HepG2 (cell line): Measurements from ENCODE around the gene SPTBN4. TPM values are rescaled to one million over a fixed set of nuclear protein-coding genes. Genes with fewer than 3 reads are reported as not detected.

Experiments
- ATAC-seq: fragments of 200-7000 bp; cut with Tn5 transposase; 3 replicates; pipeline ENCODE4 v1.9.1; 2020; ENCODE audit warnings: mild to moderate bottlenecking, moderate library complexity
- BruUV-seq: library from RNA; stranded (reverse); fragments of 400-500 nt; replicated peaks from 2 replicates; lab custom pipeline; 2021; lab: Mats Ljungman, UMichigan
- CTCF ChIA-PET: fragments of 300-600 bp; formaldehyde crosslinking; extraction: SDS; loops from one replicate; lab custom pipeline; 2021; ENCODE audit warnings: low total read pairs, inconsistent platforms, low intra/inter-chr PET ratio; lab: Yijun Ruan, JAX
- POLR2A ChIA-PET: fragments of 350-600 bp; sonication (Branson Sonifier 250); formaldehyde crosslinking; loops from one replicate; lab custom pipeline; 2020; ENCODE audit warnings: antibody characterized with exemption, inconsistent platforms; lab: Yijun Ruan, JAX
- DNase-seq: peaks from one replicate; pipeline ENCODE4 v3.0.0-alpha.2; 2015; ENCODE audit warnings: low spot score
- FAIRE-seq: peaks from 3 replicates; lab custom pipeline; 2011; peaks lifted over from hg19 to GRCh38; lab: Jason Lieb, UNC
- H2AFZ ChIP-seq: one replicate; pipeline ENCODE4 v1.6.1; 2011; ENCODE audit warnings: low read length, inconsistent platforms
- H3K27ac ChIP-seq: fragments of 300-600 bp; 3 replicates; pipeline ENCODE4 v1.8.0; 2011; ENCODE audit warnings: mixed run types, mild to moderate bottlenecking, mixed read lengths, low read length, inconsistent platforms; ENCODE audit not compliant: insufficient read depth; ENCODE audit errors: extremely low read length
- H3K27me3 ChIP-seq, 2 experiments: fragments of 200-600 bp in 1 of 2; 2 replicates in 1 of 2; 3 replicates in 1 of 2; pipeline versions ENCODE4 v1.6.0 to v1.8.0; 2011; ENCODE audit warnings: low read length in 2 of 2, mild to moderate bottlenecking in 2 of 2, moderate library complexity in 2 of 2, inconsistent platforms in 1 of 2; ENCODE audit not compliant: insufficient read depth in 2 of 2, control insufficient read depth in 1 of 2
- H3K36me3 ChIP-seq, 2 experiments: fragments of 200-600 bp in 1 of 2; replicated peaks in 1 of 2; 2 replicates in 1 of 2; 3 replicates in 1 of 2; pipeline versions ENCODE4 v1.5.1 to v1.8.0; 2011; ENCODE audit warnings: low read length in 2 of 2, inconsistent platforms in 1 of 2; ENCODE audit not compliant: insufficient read depth in 2 of 2, control insufficient read depth in 1 of 2
- H3K4me1 ChIP-seq: 2 replicates; pipeline ENCODE4 v1.5.1; 2012; ENCODE audit warnings: low read length, inconsistent platforms; ENCODE audit not compliant: insufficient read depth
- H3K4me2 ChIP-seq: 2 replicates; pipeline ENCODE4 v1.6.0; 2011; ENCODE audit warnings: low read depth, low read length, inconsistent platforms
- H3K4me3 ChIP-seq, 3 experiments: fragments of 200-600 bp in 1 of 3; sonication (generic), shearing (Covaris generic) in 1 of 3; replicated peaks in 1 of 3; 2 replicates each; pipeline ENCODE4 v1.5.1; 2011 to 2016; ENCODE audit warnings: low read length in 3 of 3, inconsistent platforms in 2 of 3, low read depth in 2 of 3, mild to moderate bottlenecking in 2 of 3, control low read depth in 1 of 3, mixed read lengths in 1 of 3; ENCODE audit not compliant: insufficient read depth in 1 of 3
- H3K79me2 ChIP-seq: one replicate; pipeline ENCODE4 v1.6.1; 2011; ENCODE audit warnings: low read length, inconsistent platforms; ENCODE audit not compliant: insufficient read depth
- H3K9ac ChIP-seq: 2 replicates; pipeline ENCODE4 v1.6.0; 2011; ENCODE audit warnings: mild to moderate bottlenecking, low read depth, low read length, inconsistent platforms; ENCODE audit not compliant: insufficient read depth
- H3K9me3 ChIP-seq: 2 replicates; pipeline ENCODE4 v1.5.1; 2012; ENCODE audit warnings: mild to moderate bottlenecking, low read length
- H4K20me1 ChIP-seq: 2 replicates; pipeline ENCODE4 v1.6.0; 2011; ENCODE audit warnings: inconsistent platforms, mild to moderate bottlenecking, low read length, moderate library complexity; ENCODE audit not compliant: insufficient read depth
- AGO2 ChIP-seq: fragments of 200-400 bp; formaldehyde crosslinking; optimal IDR thresholded peaks from 2 replicates; pipeline ENCODE3; 2017; ENCODE audit warnings: mild to moderate bottlenecking, low read depth, low read length, moderate library complexity
- IKZF1 ChIP-seq: fragments of 450-650 bp; IDR thresholded peaks from 2 replicates; pipeline ENCODE4 v1.7.1; 2016
- KAT8 ChIP-seq: IDR thresholded peaks from 2 replicates; pipeline ENCODE4 v1.6.1; 2016; ENCODE audit warnings: missing genetic modification reagents, missing compliant biosample characterization
- SMARCC2 ChIP-seq: fragments of 450-650 bp; IDR thresholded peaks from 2 replicates; pipeline ENCODE4 v1.6.1; 2017; ENCODE audit warnings: antibody characterized with exemption, mild to moderate bottlenecking
- STAG1 ChIP-seq: sonication (generic); formaldehyde crosslinking; IDR thresholded peaks from 2 replicates; pipeline ENCODE4 v1.4.0; 2020; ENCODE audit warnings: missing genetic modification reagents
- ZC3H4 ChIP-seq: sonication (generic); formaldehyde crosslinking; IDR thresholded peaks from 2 replicates; pipeline ENCODE4 v1.4.0; 2020; ENCODE audit warnings: missing genetic modification reagents, borderline replicate concordance
- ZNF207 ChIP-seq: fragments of 450-650 bp; IDR thresholded peaks from 2 replicates; pipeline ENCODE4 v1.6.1; 2016; ENCODE audit warnings: antibody characterized with exemption, borderline replicate concordance
- ZNF556 ChIP-seq: sonication (generic); formaldehyde crosslinking; IDR thresholded peaks from 2 replicates; pipeline ENCODE4 v1.4.0; 2020; ENCODE audit warnings: mild to moderate bottlenecking, missing genetic modification reagents, borderline replicate concordance
- ZNF672 ChIP-seq: sonication (generic); formaldehyde crosslinking; IDR thresholded peaks from 2 replicates; pipeline ENCODE4 v1.8.1; 2022; ENCODE audit warnings: missing genetic modification reagents
- ZNF891 ChIP-seq: sonication (generic); formaldehyde crosslinking; IDR thresholded peaks from 2 replicates; pipeline ENCODE4 v1.5.0; 2020; ENCODE audit warnings: mild to moderate bottlenecking, missing genetic modification reagents
- ZUFSP ChIP-seq: sonication (generic); formaldehyde crosslinking; IDR thresholded peaks from 2 replicates; pipeline ENCODE4 v1.9.0; 2021; ENCODE audit warnings: missing genetic modification reagents, mild to moderate bottlenecking, borderline replicate concordance
- WGBS: methylation state at CpG from one replicate; pipeline ENCODE4 v1.1.6; 2017; ENCODE audit warnings: low lambda C conversion rate; 5-methylcytosine and 5-hydroxymethylcytosine counted together
- in situ Hi-C: cut with HindIII; loops from 2 replicates; pipeline ENCODE4 v1.10.0; 2017; ENCODE audit warnings: low pct_unique_long_range_greater_than_20kb; ENCODE audit not compliant: extremely low pct_ligation_motif_present
- intact Hi-C: fragments of 100-400 bp; cut with micrococcal nuclease; formaldehyde crosslinking; loops from one replicate; pipeline ENCODE4 v1.10.0; 2022; ENCODE audit not compliant: unreplicated experiment
- polyA plus RNA-seq, 8 experiments: library from polyadenylated mRNA; depleted of rRNA in 3 of 8; stranded (reverse) in 7 of 8; unstranded in 1 of 8; fragments of >200 nt; fragmentation: Illumina TruSeq in 4 of 8; extraction: Trizol in 4 of 8; gene quantifications; 2 replicates each; pipeline versions ENCODE4 v1.2.1 to v1.2.3, GENCODE V29; 2011 to 2016; ENCODE audit warnings: low read depth in 4 of 8, missing spikeins in 1 of 8, mixed read lengths in 1 of 8; ENCODE audit not compliant: insufficient read depth in 1 of 8
- total RNA-seq, 5 experiments: library from RNA; depleted of rRNA; stranded (reverse); fragments of >200 nt; fragmentation: Illumina TruSeq; extraction: Trizol; gene quantifications; 2 replicates each; pipeline ENCODE4 v1.2.3, GENCODE V29; 2016; ENCODE audit warnings: low read depth in 1 of 5
- TF ChIP-seq, protein P1 (sequence below): IDR thresholded peaks from 2 replicates; pipeline ENCODE4 v1.6.1; 2018; ENCODE audit warnings: missing genetic modification reagents, mild to moderate bottlenecking, missing compliant biosample characterization
- TF ChIP-seq, protein P2 (sequence below): sonication (generic); formaldehyde crosslinking; IDR thresholded peaks from 2 replicates; pipeline ENCODE4 v1.5.1; 2020; ENCODE audit warnings: mild to moderate bottlenecking, missing genetic modification reagents, moderate library complexity

Gene SPTBN4
- total and polyA plus RNA-seq, 2 of the 13 experiments (the other 11 are each of a cell fraction or from before 2014, with no cell fraction given), result 0.11 TPM

- TF ChIP-seq ZNF672 (CRISPR knock-in tag) (no peak), STAG1 (CRISPR knock-in tag) (no peak), KAT8 (CRISPR knock-in tag) (no peak), ZUFSP (no peak), IKZF1 (no peak)
- TF ChIP-seq, protein P1, sequence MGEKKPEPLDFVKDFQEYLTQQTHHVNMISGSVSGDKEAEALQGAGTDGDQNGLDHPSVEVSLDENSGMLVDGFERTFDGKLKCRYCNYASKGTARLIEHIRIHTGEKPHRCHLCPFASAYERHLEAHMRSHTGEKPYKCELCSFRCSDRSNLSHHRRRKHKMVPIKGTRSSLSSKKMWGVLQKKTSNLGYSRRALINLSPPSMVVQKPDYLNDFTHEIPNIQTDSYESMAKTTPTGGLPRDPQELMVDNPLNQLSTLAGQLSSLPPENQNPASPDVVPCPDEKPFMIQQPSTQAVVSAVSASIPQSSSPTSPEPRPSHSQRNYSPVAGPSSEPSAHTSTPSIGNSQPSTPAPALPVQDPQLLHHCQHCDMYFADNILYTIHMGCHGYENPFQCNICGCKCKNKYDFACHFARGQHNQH, result no peak
- TF ChIP-seq, all 625 proteins: peak for 0
These were observed 44.6 kb upstream of the SPTBN4 start (continued) for GRCh38 chr19:40421993-40422747.

DNA sequence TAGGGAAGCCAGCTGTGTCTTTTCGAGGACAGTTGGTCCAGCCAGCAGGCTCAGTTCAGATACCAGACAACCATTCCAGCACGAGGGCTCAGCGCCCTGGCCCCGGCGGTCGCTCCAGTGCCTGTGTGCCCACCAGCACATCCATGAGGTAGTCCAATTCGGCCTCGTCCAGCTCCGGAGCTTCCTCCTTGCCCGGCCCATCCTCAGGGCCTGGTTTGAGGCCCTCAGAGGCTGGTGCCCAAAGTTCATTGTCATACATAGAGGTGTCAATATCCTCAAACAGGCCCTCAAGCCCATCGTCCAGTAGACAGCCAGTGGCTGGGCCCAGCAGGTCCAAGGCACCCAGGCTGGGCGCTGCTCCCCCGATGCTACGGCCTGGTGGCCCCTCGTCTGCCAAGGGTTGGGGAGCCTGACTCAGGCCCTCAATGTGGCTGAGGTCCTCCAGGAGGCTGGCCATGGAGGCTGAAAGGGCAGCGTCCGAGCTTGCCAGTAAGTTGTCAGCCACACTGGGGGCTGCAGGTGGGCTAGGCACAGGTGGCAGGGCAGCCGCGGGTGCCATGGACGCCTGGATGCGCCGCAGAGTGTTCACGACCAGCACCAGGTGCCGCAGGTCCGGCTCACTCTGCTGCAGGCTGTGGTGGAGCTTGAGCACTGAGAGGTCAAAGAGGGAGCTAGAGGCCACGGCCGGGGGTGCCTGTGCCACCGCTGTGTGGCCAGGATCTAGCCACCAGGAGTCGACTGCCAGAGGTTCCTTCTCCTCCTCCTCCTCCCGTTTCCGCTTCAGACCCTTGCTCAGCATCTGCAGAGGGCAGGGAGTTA, 43.8 kb upstream of the SPTBN4 start:
- no peak overlapping the region for H2AFZ ChIP-seq
- DNase-seq (no peak), ATAC-seq (no peak), FAIRE-seq (no peak)
- no peak overlapping the region for H3K27ac ChIP-seq
- in situ Hi-C loops (no loop called here), intact Hi-C loops (loop anchor here (10.0 kb wide), 1 partner anchor 78 kb away; the partner anchor contains the start of genes C19orf47 and PLD3)
- H3K36me3 ChIP-seq, result peaks cover 0 to 2% of the 10 kb centered on the region in 2 experiments; a peak in 1 of 5 replicates
- H3K9ac ChIP-seq, result no peak overlapping the region
- POLR2A ChIA-PET, result interaction anchor here (4.5 kb wide), 1 partner anchor 42 kb away, joined by 47 read pairs; the partner anchor contains the start of genes BLVRB and SPTBN4
- CTCF ChIA-PET, result no interaction called here
- peaks cover 10% of the 10 kb centered on the region for H3K79me2 ChIP-seq
- TF ChIP-seq SMARCC2 (no peak), ZNF556 (CRISPR knock-in tag) (no peak), AGO2 (peak; percentile 33), ZNF891 (CRISPR knock-in tag) (no peak), ZNF207 (no peak), ZC3H4 (CRISPR knock-in tag) (no peak)
- TF ChIP-seq, protein P2, sequence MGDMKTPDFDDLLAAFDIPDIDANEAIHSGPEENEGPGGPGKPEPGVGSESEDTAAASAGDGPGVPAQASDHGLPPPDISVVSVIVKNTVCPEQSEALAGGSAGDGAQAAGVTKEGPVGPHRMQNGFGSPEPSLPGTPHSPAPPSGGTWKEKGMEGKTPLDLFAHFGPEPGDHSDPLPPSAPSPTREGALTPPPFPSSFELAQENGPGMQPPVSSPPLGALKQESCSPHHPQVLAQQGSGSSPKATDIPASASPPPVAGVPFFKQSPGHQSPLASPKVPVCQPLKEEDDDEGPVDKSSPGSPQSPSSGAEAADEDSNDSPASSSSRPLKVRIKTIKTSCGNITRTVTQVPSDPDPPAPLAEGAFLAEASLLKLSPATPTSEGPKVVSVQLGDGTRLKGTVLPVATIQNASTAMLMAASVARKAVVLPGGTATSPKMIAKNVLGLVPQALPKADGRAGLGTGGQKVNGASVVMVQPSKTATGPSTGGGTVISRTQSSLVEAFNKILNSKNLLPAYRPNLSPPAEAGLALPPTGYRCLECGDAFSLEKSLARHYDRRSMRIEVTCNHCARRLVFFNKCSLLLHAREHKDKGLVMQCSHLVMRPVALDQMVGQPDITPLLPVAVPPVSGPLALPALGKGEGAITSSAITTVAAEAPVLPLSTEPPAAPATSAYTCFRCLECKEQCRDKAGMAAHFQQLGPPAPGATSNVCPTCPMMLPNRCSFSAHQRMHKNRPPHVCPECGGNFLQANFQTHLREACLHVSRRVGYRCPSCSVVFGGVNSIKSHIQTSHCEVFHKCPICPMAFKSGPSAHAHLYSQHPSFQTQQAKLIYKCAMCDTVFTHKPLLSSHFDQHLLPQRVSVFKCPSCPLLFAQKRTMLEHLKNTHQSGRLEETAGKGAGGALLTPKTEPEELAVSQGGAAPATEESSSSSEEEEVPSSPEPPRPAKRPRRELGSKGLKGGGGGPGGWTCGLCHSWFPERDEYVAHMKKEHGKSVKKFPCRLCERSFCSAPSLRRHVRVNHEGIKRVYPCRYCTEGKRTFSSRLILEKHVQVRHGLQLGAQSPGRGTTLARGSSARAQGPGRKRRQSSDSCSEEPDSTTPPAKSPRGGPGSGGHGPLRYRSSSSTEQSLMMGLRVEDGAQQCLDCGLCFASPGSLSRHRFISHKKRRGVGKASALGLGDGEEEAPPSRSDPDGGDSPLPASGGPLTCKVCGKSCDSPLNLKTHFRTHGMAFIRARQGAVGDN (CRISPR knock-in tag), result peak; percentile 33
- H3K4me3 ChIP-seq, result no peak overlapping the region
- WGBS, result 95% methylated on average over 9 of the region's 31 CpGs
- no peaks in the 10 kb centered on the region for H4K20me1 ChIP-seq
- no peaks in the 10 kb centered on the region for H3K9me3 ChIP-seq
- H3K4me1 ChIP-seq, result peaks cover 46% of the 10 kb centered on the region
- H3K27me3 ChIP-seq, result no peaks in the 10 kb centered on the region; a peak in 1 of 5 replicates
- BruUV-seq, result no TSS peak
- H3K4me2 ChIP-seq, result no peak overlapping the region
